HG02981 (cell line): ENCODE data around the gene KSR1.
"Not testable (repeated sequence)": the region's sequence is repeated elsewhere in the genome, so short reads cannot be mapped to it uniquely, and the experiment has no call there.

ENCODE experiments used
- ATAC-seq: cut with Tn5 transposase; IDR thresholded peaks from one replicate; pipeline ENCODE4 v1.9.1; 2021; ENCODE audit warnings: mild to moderate bottlenecking, moderate library complexity; ENCODE audit not compliant: unreplicated experiment

KSR1 gene

DNA sequence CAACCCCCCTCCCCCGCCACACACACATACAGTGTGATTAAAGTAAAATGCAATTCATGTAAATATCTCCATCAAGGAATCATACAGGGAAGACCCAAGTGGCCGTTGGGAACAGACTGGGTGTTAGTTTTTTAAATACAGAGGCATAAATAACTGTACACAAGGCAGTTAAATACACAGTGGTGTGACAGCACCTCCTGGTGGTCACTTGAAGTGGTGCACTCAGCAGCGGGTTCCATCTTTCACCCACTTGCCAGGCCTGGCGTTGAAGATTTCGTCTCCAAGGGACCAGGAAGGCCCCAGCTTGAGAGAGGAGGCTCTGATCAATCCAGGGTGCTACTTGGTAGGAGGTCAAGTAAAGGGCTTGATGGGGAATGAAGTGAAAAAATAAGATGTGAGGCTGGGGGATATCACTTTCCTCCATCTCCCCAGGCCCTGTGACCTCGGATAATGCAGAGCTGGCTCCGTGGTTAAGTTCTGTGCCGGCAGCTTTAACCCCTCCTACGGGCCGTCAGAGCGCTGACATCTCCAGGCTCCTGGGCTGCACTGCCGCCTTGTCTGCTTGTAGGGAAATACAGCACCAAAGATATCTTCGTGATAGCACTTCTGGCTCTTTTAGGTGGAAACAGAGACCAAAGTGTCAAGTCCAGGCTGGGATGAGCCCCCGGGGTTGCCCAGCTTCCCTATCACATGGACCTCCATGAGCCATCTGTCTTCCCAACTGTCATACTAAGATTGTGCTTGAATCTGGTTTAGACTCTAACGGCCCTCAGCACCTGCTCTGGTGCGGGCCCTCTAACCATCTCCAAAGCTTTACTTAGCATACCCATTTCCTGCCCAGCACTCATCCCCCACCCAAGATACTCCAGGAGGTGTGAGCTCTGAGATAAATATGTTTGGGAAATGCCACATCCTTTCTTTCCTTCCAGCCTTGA, 195.4 kb downstream of the KSR1 start:
- no peak for ATAC-seq

DNA sequence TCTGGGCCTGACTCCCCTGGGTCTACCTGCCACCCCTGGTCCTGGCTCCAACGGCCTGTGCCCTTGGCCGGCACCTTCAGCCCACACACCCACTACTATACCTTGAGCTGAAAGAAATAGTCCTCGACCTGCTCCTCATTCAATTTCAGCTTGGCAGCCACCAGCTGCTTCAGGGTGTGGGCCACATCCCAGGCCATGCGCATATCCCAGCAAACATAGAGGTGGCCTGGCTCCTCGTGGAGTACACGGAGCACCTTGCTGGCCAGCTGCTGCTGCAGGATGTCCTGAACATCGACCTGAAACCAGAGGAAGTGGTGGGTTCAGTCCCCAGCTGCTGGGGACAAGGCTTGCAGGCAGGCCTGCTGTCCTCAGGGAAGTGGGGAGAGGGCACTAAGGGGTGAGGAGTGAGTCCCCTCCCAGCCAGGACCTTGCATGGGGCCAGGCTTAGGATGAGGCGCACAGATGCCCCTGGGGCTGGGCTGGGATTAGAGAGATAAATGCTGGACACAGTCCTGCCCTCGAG, 197.3 kb downstream of the KSR1 start:
- not testable (repeated sequence) for ATAC-seq

DNA sequence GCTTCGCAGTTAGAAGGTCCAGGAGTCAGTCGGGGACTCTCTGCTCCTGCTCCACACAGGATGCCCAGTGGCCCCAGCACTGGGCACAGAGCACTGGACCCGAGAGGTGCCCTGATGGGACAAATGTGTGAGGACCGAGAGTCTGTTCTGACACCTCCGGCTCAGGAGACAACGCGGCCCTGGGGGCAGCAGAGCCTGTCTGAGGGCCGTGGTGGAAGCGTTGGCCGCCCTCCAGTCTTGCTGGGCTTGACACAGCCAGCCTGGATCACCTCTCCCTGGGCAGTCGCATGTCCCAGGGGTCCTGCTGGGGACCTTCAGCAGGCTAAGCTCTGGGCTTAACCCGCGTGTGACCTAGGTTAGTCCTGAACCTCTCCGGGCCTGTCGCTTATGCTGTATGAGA, 197.9 kb downstream of the KSR1 start:
- ATAC-seq: no peak

GRCh38 chr17:27654654-27655524, 198.6 kb downstream of the KSR1 start:
- ATAC-seq: peak; percentile 77

DNA sequence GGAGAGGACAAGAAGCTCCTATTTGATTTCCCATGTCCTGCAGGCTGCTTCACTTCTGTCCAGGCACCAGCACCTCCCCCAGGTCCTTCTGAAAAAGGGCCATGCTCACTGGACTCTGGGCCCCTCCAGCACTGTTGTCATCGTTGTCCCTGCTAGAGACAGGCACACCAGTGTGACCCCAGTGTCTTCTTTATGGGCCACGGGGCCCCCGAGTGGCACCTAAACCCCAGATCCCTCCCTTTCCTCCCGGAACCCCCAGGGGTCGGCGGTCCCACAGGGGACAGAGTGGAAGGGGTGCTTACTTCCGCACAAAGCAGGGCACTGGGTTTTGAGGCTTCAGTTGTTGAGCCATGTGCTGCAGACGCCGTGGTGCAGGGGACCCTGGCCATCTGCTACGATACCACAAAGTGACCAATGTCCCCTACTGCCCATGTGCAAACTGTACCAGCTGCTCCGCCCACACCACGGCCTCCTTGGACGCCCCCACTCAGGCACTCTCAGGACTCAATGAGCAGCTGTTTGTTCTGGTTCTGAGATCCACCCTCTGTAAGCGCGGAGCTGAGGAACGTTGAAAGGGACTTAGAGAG, 199.4 kb downstream of the KSR1 start:
- ATAC-seq: not testable (repeated sequence)

DNA sequence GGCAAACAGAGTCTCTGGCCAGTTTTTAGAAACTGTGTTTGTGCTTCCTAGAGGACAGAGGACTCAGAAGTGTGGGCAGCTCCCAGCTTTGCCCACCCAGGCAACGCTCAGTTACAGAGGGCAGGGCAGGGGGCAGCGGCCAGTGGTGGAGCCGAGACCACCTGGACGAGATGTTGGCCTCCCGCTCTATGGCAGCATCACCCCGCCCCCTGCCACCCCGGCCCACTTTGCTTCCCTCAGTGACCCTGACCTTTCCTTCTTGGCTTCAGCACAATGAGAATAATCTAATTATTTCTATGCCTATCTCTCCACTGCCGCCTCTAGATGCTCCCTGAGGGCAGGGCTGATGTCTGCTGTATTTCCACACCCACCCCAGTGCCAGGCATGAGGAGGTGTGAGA, 200.4 kb downstream of the KSR1 start:
- ATAC-seq: not testable (repeated sequence)

GRCh38 chr17:27657620-27658019, 201.4 kb downstream of the KSR1 start:
- no peak for ATAC-seq

- ATAC-seq: no peak
Observed at GRCh38 chr17:27659683-27660082, 203.4 kb downstream of the KSR1 start.

DNA sequence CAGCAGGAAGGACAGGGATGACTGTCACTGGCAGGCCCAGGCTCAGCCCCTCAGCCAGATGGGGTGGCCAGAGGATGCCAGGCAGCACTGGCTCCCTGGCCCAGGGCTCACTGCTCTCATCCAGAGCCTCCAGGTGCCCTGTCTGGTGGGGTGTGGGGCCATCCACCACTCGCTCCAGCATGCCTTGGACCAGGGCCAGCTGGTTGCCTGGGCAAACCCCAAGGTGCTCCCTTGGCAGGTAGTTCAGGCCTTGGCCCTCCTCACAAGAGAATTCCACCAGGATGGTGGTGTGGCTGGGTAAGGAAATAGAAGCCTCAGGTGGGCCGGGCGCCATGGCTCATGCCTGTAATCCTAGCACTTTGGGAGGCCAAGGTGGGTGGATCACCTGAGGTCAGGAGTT, 204.2 kb downstream of the KSR1 start:
- no peak for ATAC-seq

GRCh38 chr17:27663936-27664605, 207.8 kb downstream of the KSR1 start:
- no peak for ATAC-seq

- no peak for ATAC-seq
Observed at GRCh38 chr17:27664606-27664965, 208.3 kb downstream of the KSR1 start.

DNA sequence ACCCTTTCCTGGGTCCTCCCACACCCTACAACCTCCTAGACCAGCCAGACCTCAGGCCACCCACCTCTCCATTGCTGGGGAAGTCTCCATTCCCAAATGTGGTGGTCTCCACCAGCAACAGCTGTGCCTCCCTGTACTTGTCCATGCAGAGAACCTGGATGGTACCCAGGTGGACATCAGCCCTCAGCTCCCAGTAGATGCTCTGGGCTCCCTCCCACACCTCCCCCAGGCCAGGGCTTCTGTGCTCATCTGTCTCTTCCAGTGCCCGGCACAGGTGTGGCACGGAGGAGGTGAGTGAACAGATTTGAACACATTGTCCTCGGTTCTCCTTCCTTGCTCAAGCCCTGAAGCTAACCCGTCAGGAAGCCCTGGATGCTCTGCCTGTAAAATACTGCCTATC, 209.3 kb downstream of the KSR1 start:
- ATAC-seq: no peak

- not testable (repeated sequence) for ATAC-seq
Observed at GRCh38 chr17:27666270-27666669, 210.0 kb downstream of the KSR1 start.

- no peak for ATAC-seq
Observed at GRCh38 chr17:27666831-27667560, 210.7 kb downstream of the KSR1 start.

DNA sequence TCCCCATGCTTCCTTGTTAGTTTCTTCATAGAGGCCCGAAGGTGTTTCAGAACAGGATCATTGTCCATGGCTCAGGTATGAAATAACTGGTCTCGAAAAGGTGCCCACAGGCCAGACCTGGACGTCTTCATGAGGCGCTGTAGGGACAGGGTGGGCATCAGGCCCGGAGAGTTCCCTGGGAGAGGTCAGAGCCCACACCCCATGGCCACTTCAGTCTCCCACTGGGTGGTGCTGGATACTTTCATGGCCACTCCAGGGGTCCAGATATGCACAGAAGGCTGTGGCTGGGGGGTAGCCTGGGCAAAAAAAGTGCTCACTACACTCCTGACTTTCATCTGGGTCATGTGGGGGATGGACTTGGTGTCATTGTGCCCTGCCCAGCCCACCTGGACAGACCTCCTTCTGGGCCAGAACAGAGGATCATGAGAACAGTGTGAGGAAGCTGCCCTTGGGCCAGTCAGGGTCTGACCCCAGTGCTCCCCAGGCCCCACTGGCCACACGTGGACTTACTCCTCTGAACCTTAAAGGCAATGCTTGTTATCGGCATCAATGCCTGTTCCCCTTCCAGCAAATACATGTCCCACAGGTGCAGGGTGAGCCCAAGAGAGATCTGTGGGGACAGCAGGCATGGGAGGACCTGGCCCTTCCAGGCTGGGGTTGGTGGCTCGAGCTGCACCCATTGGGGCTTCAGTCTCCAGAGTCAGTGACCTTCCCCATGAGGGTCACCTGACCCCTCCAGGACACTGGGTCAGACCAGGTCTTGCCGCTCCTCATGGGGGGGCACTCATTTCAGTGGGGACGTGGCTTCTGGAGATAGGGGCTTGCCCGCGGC, 211.6 kb downstream of the KSR1 start:
- no peak for ATAC-seq

DNA sequence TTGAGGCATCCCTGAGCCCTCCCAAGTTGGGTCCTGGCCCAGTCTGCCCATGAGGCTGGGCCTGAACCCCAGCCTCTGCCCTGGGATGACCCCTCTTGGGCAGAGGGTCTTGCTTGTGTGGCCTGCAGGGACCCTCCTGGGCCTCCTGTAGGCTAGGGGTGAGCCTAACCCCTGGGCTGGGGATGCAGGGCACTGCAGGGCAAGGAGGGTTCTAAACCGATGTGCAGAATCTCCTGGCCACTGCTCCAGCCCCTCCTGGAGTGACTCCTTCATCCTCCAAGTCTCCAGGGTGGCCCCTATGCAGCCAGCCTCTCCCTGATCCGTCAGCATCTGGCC, 212.2 kb downstream of the KSR1 start:
- ATAC-seq: no peak

DNA sequence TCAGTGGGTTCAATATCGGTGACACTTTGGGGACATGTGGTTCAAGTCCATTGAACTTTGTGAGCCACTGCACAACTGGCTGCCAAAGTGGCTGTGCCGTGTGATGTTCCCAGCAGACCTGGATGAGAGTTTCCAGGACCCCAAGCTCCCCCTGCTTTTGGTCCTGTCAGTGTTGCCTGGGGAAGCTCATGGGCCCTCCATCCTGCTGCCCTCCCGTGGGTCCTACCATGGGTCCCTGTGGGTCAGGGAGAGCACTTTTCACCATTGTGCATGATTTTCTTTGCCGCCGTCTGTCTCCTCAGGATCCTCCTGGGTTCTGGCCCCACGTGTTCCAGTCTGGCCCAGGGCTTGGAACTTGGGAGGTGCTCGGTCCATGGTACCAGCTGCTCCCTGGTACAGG, 212.9 kb downstream of the KSR1 start:
- no peak for ATAC-seq

GRCh38 chr17:27669850-27670249, 213.6 kb downstream of the KSR1 start:
- ATAC-seq: no peak
